Measurements from ENCODE around the gene FBXL7. TPM values are rescaled to one million over a fixed set of nuclear protein-coding genes. Genes with fewer than 3 reads are reported as not detected.

The FBXL7 gene
- total and polyA plus RNA-seq, 2 of the 8 experiments (the other 6 are each of a cell fraction or from before 2014, with no cell fraction given) = 17.7 to 17.8 TPM

- Histone ChIP-seq H2AFZ (ENCODE audit: low read length) (no peak overlapping the region), H4K5ac (ENCODE audit: insufficient read length, low read depth, low read length) (no peak overlapping the region), H3K56ac (replicated peaks; ENCODE audit: insufficient read length, low read depth, low read length) (no peak overlapping the region), H3K9me3 (ENCODE audit: insufficient read depth in 2 of 2, low read depth in 1 of 2, low read length in 1 of 2) (no peaks in the 10 kb centered on the region), H2BK20ac (ENCODE audit: low read length) (no peak overlapping the region), H3K9ac (replicated peaks in 1 of 4; ENCODE audit: extremely low read depth in 1 of 4, low read depth in 3 of 4, low read length in 3 of 4) (no peak overlapping the region), H3K4me1 (replicated peaks in 1 of 4; ENCODE audit: control insufficient read depth in 3 of 4, insufficient read depth in 4 of 4, low read length in 3 of 4) (peaks cover 0 to 4% (median 2%) of the 10 kb centered on the region in 4 experiments; a peak in 1 of 7 replicates), H3K18ac (ENCODE audit: extremely low read depth, low read length) (no peak overlapping the region), H3K79me2 (ENCODE audit: control insufficient read depth in 1 of 2, insufficient read depth in 2 of 2, low read length in 2 of 2) (no peaks in the 10 kb centered on the region; a peak in 2 of 4 replicates), H2BK15ac (ENCODE audit: low read length) (no peak overlapping the region), H4K20me1 (replicated peaks in 1 of 2; ENCODE audit: control insufficient read depth in 1 of 2, insufficient read depth in 2 of 2, low read length in 2 of 2) (no peaks in the 10 kb centered on the region), H2AK5ac (ENCODE audit: low read depth, low read length) (no peak overlapping the region), H2BK120ac (replicated peaks; ENCODE audit: low read depth, low read length) (no peak overlapping the region), H3K23me2 (ENCODE audit: low read depth, low read length) (no peaks in the 10 kb centered on the region), H3K79me1 (ENCODE audit: low read depth, low read length) (peaks cover 2% of the 10 kb centered on the region; the same call in 1 of the 2 replicates), H3K14ac (ENCODE audit: insufficient read length) (no peak overlapping the region), H4K8ac (ENCODE audit: extremely low read depth, insufficient read depth, low read length) (no peak overlapping the region), H3K4me2 (ENCODE audit: insufficient read depth in 1 of 2, low read depth in 2 of 2, low read length in 2 of 2) (no peak overlapping the region), H2BK5ac (ENCODE audit: low read depth, low read length) (no peak overlapping the region), H2BK12ac (ENCODE audit: low read depth, low read length) (no peak overlapping the region), H3K27ac (ENCODE audit: low read depth, low read length) (no peak overlapping the region), H3K27me3 (replicated peaks in 1 of 4; ENCODE audit: control insufficient read depth in 3 of 4, extremely low read depth in 1 of 4, insufficient read depth in 3 of 4, low read length in 3 of 4) (no peaks in the 10 kb centered on the region), H3K4ac (replicated peaks; ENCODE audit: insufficient read length, low read depth, low read length) (no peak overlapping the region), H3K36me3 (ENCODE audit: control insufficient read depth in 2 of 4, insufficient read depth in 4 of 4, low read length in 3 of 4) (no peaks in the 10 kb centered on the region), H4K91ac (replicated peaks; ENCODE audit: insufficient read length, low read length) (no peak overlapping the region), H3K4me3 (ENCODE audit: extremely low read depth in 1 of 4, insufficient read depth in 2 of 4, low read depth in 3 of 4, low read length in 4 of 4) (no peak overlapping the region), H3K23ac (ENCODE audit: insufficient read length) (no peak overlapping the region)
- 96% methylated on average over 4 of the region's 4 CpGs; no CpG with 5 or more reads in 1 of the 2 experiments for WGBS, 2 experiments (ENCODE audit: extremely low coverage in 1 of 2, insufficient coverage in 1 of 2, insufficient read length in 1 of 2, insufficient replicate concordance in 2 of 2, low coverage in 1 of 2, low lambda C conversion rate in 2 of 2, missing lambda C conversion rate in 1 of 2)
- POLR2A ChIA-PET (ENCODE audit: partially characterized antibody) = no interaction called here
- no peak for DNase-seq (ENCODE audit: low read depth in 1 of 2, low spot score in 2 of 2)
- no peak for FAIRE-seq
- CTCF ChIA-PET (ENCODE audit: partially characterized antibody) = interaction anchor here (0.8 to 1.7 kb wide), 3 partner anchors 9 to 129 kb away, joined by 3 read pairs; no protein-coding TSS in a partner anchor
Measured at GRCh38 chr5:15592728-15593127, 92.7 kb downstream of the FBXL7 start.

Measured in H1 (cell line).